H1 (cell line): ENCODE results near the gene MPRIP. TPM values are rescaled to one million over a fixed set of nuclear protein-coding genes. Genes with fewer than 3 reads are reported as not detected.

Experiments used
- RBBP5 ChIP-seq: IDR thresholded peaks from 2 replicates; pipeline ENCODE4 v1.7.1; 2012; ENCODE audit warnings: low read depth, mild to moderate bottlenecking, inconsistent platforms, low read length, moderate library complexity, borderline replicate concordance
- SAP30 ChIP-seq: fragments of 300-600 bp; sonication (generic); IDR thresholded peaks from 2 replicates; pipeline ENCODE4 v1.7.1; 2012; ENCODE audit warnings: low read length, moderate library complexity, mild to moderate bottlenecking, inconsistent platforms; ENCODE audit not compliant: insufficient read depth, insufficient replicate concordance
- polyA plus RNA-seq, 7 experiments: library from polyadenylated mRNA; depleted of rRNA in 3 of 7; stranded (reverse) in 5 of 7; unstranded in 2 of 7; fragments of >200 nt in 5 of 7; fragments of 200-250 nt in 2 of 7; gene quantifications; 1 replicate in 5 of 7; 2 replicates in 1 of 7; 4 replicates in 1 of 7; pipeline versions ENCODE4 v1.2.1 to v1.2.3, GENCODE V29; 2011 to 2013; ENCODE audit warnings: missing spikeins in 2 of 7, mixed read lengths in 2 of 7
- total RNA-seq: library from RNA; stranded (reverse); fragmentation: NEBNext Ultra II Directional; extraction: Animal tissue kit (Norgen Biotek cat#: 25700); gene quantifications from 2 replicates; pipeline ENCODE4 v1.2.1, GENCODE V29; 2021
- TF ChIP-seq, protein P1 (sequence below): fragments of 300-600 bp; sonication (generic); IDR thresholded peaks from 2 replicates; pipeline ENCODE4 v1.7.1; 2012; ENCODE audit warnings: low read length, moderate library complexity, mild to moderate bottlenecking, inconsistent platforms; ENCODE audit not compliant: insufficient replicate concordance

MPRIP gene
- total and polyA plus RNA-seq, 2 of the 8 experiments (the other 6 are each of a cell fraction or from before 2014, with no cell fraction given) = 48.6 to 146 TPM

DNA sequence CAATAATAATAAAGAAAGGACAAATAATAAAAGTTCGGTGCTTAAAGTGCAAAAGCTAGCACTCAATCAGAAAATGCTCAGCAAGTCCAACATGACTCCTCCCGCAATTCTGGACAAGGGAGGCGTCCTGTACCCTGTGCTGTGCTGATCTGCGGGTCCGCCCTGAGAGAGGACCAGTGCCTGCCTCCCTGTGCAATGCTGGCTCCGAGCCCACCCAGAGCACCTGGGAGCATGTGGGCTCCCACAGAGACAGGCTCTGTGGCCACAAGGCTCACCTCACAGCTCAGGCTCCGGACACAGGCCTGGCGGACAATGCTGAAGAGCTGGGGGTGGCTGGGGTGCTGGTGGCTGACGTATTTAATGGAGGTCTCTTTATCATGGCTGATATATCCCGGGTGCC is 183.6 kb downstream of the MPRIP start (continued):
- TF ChIP-seq, protein P1, sequence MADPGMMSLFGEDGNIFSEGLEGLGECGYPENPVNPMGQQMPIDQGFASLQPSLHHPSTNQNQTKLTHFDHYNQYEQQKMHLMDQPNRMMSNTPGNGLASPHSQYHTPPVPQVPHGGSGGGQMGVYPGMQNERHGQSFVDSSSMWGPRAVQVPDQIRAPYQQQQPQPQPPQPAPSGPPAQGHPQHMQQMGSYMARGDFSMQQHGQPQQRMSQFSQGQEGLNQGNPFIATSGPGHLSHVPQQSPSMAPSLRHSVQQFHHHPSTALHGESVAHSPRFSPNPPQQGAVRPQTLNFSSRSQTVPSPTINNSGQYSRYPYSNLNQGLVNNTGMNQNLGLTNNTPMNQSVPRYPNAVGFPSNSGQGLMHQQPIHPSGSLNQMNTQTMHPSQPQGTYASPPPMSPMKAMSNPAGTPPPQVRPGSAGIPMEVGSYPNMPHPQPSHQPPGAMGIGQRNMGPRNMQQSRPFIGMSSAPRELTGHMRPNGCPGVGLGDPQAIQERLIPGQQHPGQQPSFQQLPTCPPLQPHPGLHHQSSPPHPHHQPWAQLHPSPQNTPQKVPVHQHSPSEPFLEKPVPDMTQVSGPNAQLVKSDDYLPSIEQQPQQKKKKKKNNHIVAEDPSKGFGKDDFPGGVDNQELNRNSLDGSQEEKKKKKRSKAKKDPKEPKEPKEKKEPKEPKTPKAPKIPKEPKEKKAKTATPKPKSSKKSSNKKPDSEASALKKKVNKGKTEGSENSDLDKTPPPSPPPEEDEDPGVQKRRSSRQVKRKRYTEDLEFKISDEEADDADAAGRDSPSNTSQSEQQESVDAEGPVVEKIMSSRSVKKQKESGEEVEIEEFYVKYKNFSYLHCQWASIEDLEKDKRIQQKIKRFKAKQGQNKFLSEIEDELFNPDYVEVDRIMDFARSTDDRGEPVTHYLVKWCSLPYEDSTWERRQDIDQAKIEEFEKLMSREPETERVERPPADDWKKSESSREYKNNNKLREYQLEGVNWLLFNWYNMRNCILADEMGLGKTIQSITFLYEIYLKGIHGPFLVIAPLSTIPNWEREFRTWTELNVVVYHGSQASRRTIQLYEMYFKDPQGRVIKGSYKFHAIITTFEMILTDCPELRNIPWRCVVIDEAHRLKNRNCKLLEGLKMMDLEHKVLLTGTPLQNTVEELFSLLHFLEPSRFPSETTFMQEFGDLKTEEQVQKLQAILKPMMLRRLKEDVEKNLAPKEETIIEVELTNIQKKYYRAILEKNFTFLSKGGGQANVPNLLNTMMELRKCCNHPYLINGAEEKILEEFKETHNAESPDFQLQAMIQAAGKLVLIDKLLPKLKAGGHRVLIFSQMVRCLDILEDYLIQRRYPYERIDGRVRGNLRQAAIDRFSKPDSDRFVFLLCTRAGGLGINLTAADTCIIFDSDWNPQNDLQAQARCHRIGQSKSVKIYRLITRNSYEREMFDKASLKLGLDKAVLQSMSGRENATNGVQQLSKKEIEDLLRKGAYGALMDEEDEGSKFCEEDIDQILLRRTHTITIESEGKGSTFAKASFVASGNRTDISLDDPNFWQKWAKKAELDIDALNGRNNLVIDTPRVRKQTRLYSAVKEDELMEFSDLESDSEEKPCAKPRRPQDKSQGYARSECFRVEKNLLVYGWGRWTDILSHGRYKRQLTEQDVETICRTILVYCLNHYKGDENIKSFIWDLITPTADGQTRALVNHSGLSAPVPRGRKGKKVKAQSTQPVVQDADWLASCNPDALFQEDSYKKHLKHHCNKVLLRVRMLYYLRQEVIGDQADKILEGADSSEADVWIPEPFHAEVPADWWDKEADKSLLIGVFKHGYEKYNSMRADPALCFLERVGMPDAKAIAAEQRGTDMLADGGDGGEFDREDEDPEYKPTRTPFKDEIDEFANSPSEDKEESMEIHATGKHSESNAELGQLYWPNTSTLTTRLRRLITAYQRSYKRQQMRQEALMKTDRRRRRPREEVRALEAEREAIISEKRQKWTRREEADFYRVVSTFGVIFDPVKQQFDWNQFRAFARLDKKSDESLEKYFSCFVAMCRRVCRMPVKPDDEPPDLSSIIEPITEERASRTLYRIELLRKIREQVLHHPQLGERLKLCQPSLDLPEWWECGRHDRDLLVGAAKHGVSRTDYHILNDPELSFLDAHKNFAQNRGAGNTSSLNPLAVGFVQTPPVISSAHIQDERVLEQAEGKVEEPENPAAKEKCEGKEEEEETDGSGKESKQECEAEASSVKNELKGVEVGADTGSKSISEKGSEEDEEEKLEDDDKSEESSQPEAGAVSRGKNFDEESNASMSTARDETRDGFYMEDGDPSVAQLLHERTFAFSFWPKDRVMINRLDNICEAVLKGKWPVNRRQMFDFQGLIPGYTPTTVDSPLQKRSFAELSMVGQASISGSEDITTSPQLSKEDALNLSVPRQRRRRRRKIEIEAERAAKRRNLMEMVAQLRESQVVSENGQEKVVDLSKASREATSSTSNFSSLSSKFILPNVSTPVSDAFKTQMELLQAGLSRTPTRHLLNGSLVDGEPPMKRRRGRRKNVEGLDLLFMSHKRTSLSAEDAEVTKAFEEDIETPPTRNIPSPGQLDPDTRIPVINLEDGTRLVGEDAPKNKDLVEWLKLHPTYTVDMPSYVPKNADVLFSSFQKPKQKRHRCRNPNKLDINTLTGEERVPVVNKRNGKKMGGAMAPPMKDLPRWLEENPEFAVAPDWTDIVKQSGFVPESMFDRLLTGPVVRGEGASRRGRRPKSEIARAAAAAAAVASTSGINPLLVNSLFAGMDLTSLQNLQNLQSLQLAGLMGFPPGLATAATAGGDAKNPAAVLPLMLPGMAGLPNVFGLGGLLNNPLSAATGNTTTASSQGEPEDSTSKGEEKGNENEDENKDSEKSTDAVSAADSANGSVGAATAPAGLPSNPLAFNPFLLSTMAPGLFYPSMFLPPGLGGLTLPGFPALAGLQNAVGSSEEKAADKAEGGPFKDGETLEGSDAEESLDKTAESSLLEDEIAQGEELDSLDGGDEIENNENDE = no peak
- TF ChIP-seq RBBP5 (no peak), SAP30 (no peak)
